CD4-positive, alpha-beta T cell (primary cell): ENCODE measurements around the gene NLK. TPM values are rescaled to one million over a fixed set of nuclear protein-coding genes. Genes with fewer than 3 reads are reported as not detected.

Experiments used
- ATAC-seq: fragments of 200-7000 bp; cut with Tn5 transposase; one replicate; pipeline ENCODE4 v1.10.0; 2022; ENCODE audit warnings: mild to moderate bottlenecking; ENCODE audit not compliant: poor library complexity
- CTCF ChIA-PET: fragments of 350-600 bp; sonication (Branson Sonifier 250); formaldehyde crosslinking; loops from one replicate; lab custom pipeline; 2021; ENCODE audit warnings: antibody characterized with exemption, inconsistent platforms; lab: Charles Lee
- POLR2A ChIA-PET: fragments of 350-600 bp; sonication (Branson Sonifier 250); formaldehyde crosslinking; loops from one replicate; lab custom pipeline; 2021; ENCODE audit warnings: antibody characterized with exemption, inconsistent platforms; lab: Charles Lee
- DNase-seq, 14 experiments: peaks; one replicate each; pipeline ENCODE4 v3.0.0-alpha.2; 2013 to 2020; ENCODE audit warnings: mixed read lengths in 2 of 14
- H3K27ac ChIP-seq, 2 donors: one replicate each; pipeline versions ENCODE4 v1.5.1 to v1.7.0; 2013; ENCODE audit warnings: low read length in 2 of 2, low read depth in 1 of 2, mild to moderate bottlenecking in 1 of 2
- H3K27me3 ChIP-seq, 2 experiments: 1 replicate in 1 of 2; 2 replicates in 1 of 2; pipeline versions ENCODE4 v1.6.1 to v1.7.0; 2013; ENCODE audit warnings: low read length in 2 of 2, control low read depth in 1 of 2, mild to moderate bottlenecking in 1 of 2, moderate library complexity in 1 of 2; ENCODE audit not compliant: insufficient read depth in 2 of 2, control insufficient read depth in 1 of 2
- H3K36me3 ChIP-seq: one replicate; pipeline ENCODE4 v1.6.1; 2013; ENCODE audit warnings: low read length, control low read depth; ENCODE audit not compliant: insufficient read depth
- H3K4me1 ChIP-seq: one replicate; pipeline ENCODE4 v1.6.1; 2013; ENCODE audit warnings: low read length, control low read depth; ENCODE audit not compliant: insufficient read depth
- H3K4me3 ChIP-seq: one replicate; pipeline ENCODE4 v1.5.1; 2013; ENCODE audit warnings: mild to moderate bottlenecking, low read length, moderate library complexity
- H3K9me3 ChIP-seq, 2 experiments: 1 replicate in 1 of 2; 2 replicates in 1 of 2; pipeline versions ENCODE4 v1.6.1 to v1.7.0; 2013; ENCODE audit warnings: low read length in 2 of 2, mild to moderate bottlenecking in 2 of 2, control low read depth in 1 of 2, moderate library complexity in 1 of 2; ENCODE audit not compliant: control insufficient read depth in 1 of 2, insufficient read depth in 1 of 2
- H3K27ac Mint-ChIP-seq: one replicate; pipeline ENCODE4 v1.8.0; 2020; ENCODE audit warnings: mixed read lengths
- H3K27me3 Mint-ChIP-seq: one replicate; pipeline ENCODE4 v1.8.0; 2021; ENCODE audit warnings: mixed read lengths
- H3K36me3 Mint-ChIP-seq: one replicate; pipeline ENCODE4 v1.8.0; 2021; ENCODE audit warnings: low read depth, mixed read lengths
- H3K4me1 Mint-ChIP-seq: one replicate; pipeline ENCODE4 v1.8.0; 2021; ENCODE audit warnings: low read depth, mixed read lengths
- H3K4me3 Mint-ChIP-seq: one replicate; pipeline ENCODE4 v1.8.0; 2020; ENCODE audit warnings: mild to moderate bottlenecking, mixed read lengths
- H3K9me3 Mint-ChIP-seq: one replicate; pipeline ENCODE4 v1.8.0; 2020; ENCODE audit warnings: mixed read lengths
- CTCF ChIP-seq: fragments of 200-600 bp; IDR thresholded peaks from one replicate; pipeline ENCODE4 v1.8.0; 2022; ENCODE audit warnings: antibody characterized with exemption, mild to moderate bottlenecking
- intact Hi-C, 2 experiments: fragments of 100-400 bp; cut with DNase I in 1 of 2; cut with micrococcal nuclease in 1 of 2; formaldehyde crosslinking; loops; one replicate each; pipeline versions ENCODE4 v1.15.1 to v1.9.0; 2023 to 2025; cut with DNase I, micrococcal nuclease
- total RNA-seq, 174 experiments: library from RNA in 2 of 174; stranded (reverse) in 2 of 174; gene quantifications; one replicate each; pipeline ENCODE4 v1.2.3 and lab custom pipeline; 2021 to 2026

Gene NLK
- total RNA-seq, 2 experiments from 2014 or later, result 6.8 to 7.7 TPM

- peaks cover 7% of the 10 kb centered on the region for H3K9me3 Mint-ChIP-seq
Observed at GRCh38 chr17:28092088-28092487, 49.6 kb downstream of the NLK start.

GRCh38 chr17:28093999-28094716, 51.7 kb downstream of the NLK start:
- Histone ChIP-seq H3K4me1 (no peaks in the 10 kb centered on the region), H3K36me3 (no peaks in the 10 kb centered on the region), H3K9me3 (no peaks in the 10 kb centered on the region), H3K27me3 (no peaks in the 10 kb centered on the region), H3K4me3 (no peak overlapping the region), H3K27ac (no peak overlapping the region)
- no peak overlapping the region for H3K4me3 Mint-ChIP-seq
- no peak for TF ChIP-seq CTCF
- ChIA-PET CTCF (no interaction called here), POLR2A (interaction anchor here (0.7 kb wide), 1 partner anchor 19 kb away, joined by 3 read pairs; no protein-coding TSS in a partner anchor)
- intact Hi-C loops, result no loop called here
- no peak overlapping the region for H3K27ac Mint-ChIP-seq
- H3K9me3 Mint-ChIP-seq, result peaks cover 3% of the 10 kb centered on the region
- ATAC-seq (no peak), DNase-seq (no peak)
- no peaks in the 10 kb centered on the region for H3K27me3 Mint-ChIP-seq
- H3K36me3 Mint-ChIP-seq, result peaks cover 9% of the 10 kb centered on the region
- H3K4me1 Mint-ChIP-seq, result peaks cover 18% of the 10 kb centered on the region

More at GRCh38 chr17:28092088-28092487, 49.6 kb downstream of the NLK start:
- Histone ChIP-seq H3K4me3 (no peak overlapping the region), H3K9me3 (no peaks in the 10 kb centered on the region), H3K27ac (no peak overlapping the region), H3K27me3 (no peaks in the 10 kb centered on the region), H3K4me1 (no peaks in the 10 kb centered on the region), H3K36me3 (no peaks in the 10 kb centered on the region)
- no peak overlapping the region for H3K4me3 Mint-ChIP-seq
- ChIA-PET POLR2A (no interaction called here), CTCF (no interaction called here)
- H3K4me1 Mint-ChIP-seq, result peaks cover 28% of the 10 kb centered on the region
- peaks cover 13% of the 10 kb centered on the region for H3K36me3 Mint-ChIP-seq
- TF ChIP-seq CTCF, result no peak
- no peak overlapping the region for H3K27ac Mint-ChIP-seq
- ATAC-seq (no peak), DNase-seq (no peak)
- H3K27me3 Mint-ChIP-seq, result no peaks in the 10 kb centered on the region
- intact Hi-C loops, result no loop called here

GRCh38 chr17:28096756-28097155, 54.3 kb downstream of the NLK start:
- CTCF ChIA-PET, result no interaction called here
- POLR2A ChIA-PET, result no interaction called here

More at GRCh38 chr17:28096756-28097155, 54.3 kb downstream of the NLK start:
- no peak for TF ChIP-seq CTCF
- no peaks in the 10 kb centered on the region for H3K4me1 Mint-ChIP-seq
- no peak overlapping the region for H3K4me3 ChIP-seq
- H3K27ac ChIP-seq, result no peak overlapping the region
- DNase-seq, result no peak
- H3K4me3 Mint-ChIP-seq, result no peak overlapping the region
- intact Hi-C loops, result no loop called here
- H3K27me3 ChIP-seq, result no peaks in the 10 kb centered on the region
- no peak overlapping the region for H3K27ac Mint-ChIP-seq
- ATAC-seq, result no peak
- no peaks in the 10 kb centered on the region for H3K36me3 ChIP-seq
- H3K4me1 ChIP-seq, result no peaks in the 10 kb centered on the region
- H3K36me3 Mint-ChIP-seq, result peaks cover 9% of the 10 kb centered on the region
- no peaks in the 10 kb centered on the region for H3K27me3 Mint-ChIP-seq
- H3K9me3 ChIP-seq, result no peaks in the 10 kb centered on the region
- H3K9me3 Mint-ChIP-seq, result no peaks in the 10 kb centered on the region
